ENCODE data around the gene TMEM185A.
"Not testable (repeated sequence)": the region's sequence is repeated elsewhere in the genome, so short reads cannot be mapped to it uniquely, and the experiment has no call there.

The TMEM185A gene

DNA sequence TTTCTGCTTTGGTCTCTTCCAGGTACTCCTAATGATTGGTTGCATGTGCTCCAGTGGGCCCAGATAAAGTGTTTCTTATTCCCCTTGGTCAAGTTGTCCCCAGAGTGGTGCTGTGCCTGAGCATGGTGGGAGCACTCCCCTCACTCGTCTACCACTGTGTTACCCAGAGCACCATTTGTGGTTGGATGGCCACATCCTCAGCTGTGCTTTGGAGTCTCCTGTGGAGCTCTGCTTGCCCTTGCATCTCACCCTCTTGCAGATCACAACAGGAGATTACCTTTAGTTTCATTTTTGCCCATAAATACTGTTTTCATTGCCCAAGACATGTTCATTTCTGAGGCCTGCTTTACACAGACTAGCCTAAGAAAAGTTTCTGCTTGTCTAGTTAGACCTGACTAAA is 81.1 kb downstream of the TMEM185A start:
- not testable (repeated sequence) for DNase-seq

DNA sequence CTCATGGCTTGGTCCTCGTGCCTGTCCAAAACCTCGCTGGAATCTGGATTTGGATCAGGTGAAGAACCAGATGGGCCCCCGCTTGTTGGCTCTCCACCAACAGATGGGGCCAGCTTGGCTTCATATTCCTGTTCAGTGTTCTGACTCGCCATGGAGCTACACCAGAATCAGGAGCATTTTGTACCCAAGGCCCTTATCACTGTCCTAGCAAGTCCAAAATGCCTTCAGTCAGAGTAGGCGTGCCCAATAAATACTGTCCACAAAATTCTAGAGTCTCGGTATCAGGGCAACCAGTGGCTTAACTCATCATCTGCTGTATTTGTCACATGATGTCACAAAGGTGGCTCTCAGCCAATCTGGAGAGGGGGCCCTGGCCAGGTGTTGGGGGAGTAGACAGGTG is 81.9 kb downstream of the TMEM185A start, which contains the start of gene HSFX3:
Gene HSFX3, minus strand, starts transcription at position 224 of the 400 bp plus-strand sequence. Its CDS starts 72 bp downstream, at position 152.
- DNase-seq: not testable (repeated sequence)

DNA sequence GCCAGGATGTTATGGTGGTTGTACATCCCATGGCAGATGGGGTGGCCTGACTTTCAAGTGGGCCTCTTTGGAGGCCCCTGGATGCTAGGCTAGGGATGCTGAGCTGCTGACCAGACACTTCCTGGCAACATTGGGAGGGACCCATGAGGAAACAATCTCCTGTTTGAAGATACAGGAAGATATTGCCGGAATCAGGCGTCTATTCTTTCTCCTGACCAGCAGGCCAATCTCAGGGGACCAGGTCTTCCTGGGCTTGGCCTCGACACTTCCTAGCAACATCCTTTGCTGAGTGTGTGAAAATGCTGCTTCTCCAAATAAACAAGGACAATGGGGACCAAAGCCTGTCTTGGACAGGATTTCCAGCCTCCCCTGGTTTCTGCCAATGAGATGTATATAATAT is 83.8 kb downstream of the TMEM185A start:
- DNase-seq: not testable (repeated sequence)

DNA sequence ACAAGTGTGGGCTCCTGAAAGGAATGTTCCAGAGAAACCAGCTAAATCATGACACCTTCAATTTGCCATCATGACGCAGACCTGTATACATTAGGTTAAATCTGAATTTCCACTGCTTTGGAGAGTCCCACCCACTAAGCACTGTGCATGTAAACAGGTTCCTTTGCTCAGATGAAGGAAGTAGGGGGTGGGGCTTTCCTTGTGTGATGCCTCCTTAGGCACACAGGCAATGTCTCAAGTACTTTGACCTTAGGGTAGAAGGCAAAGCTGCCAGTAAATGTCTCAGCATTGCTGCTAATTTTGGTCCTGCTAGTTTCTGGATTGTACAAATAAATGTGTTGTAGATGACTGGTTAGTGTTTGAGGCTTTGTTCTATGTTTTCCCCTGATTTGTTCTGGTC is 84.6 kb downstream of the TMEM185A start:
- DNase-seq: not testable (repeated sequence)
